AG04450 (cell line): ENCODE data around the gene KHDRBS2. TPM values are rescaled to one million over a fixed set of nuclear protein-coding genes. Genes with fewer than 3 reads are reported as not detected.

ENCODE experiments used
- CTCF ChIA-PET: fragments of 300-600, 350-600 bp; formaldehyde crosslinking; extraction: SDS; loops from one replicate; lab custom pipeline; 2022; ENCODE audit warnings: antibody characterized with exemption, inconsistent platforms; lab: Charles Lee
- POLR2A ChIA-PET: fragments of 350-600 bp; formaldehyde crosslinking; extraction: SDS; loops from one replicate; lab custom pipeline; 2021; ENCODE audit warnings: antibody characterized with exemption, inconsistent platforms; lab: Yijun Ruan, JAX
- DNase-seq: peaks from one replicate; pipeline ENCODE4 v3.0.0-alpha.2; 2011; ENCODE audit warnings: low read depth, low spot score
- H3K27ac ChIP-seq: one replicate; pipeline ENCODE4 v1.5.1; 2012; ENCODE audit warnings: low read depth, low read length, control low read depth
- H3K27me3 ChIP-seq: one replicate; pipeline ENCODE4 v1.6.0; 2012; ENCODE audit warnings: low read length; ENCODE audit not compliant: control insufficient read depth, insufficient read depth
- H3K4me3 ChIP-seq: 2 replicates; pipeline ENCODE4 v1.5.1; 2011; ENCODE audit warnings: mild to moderate bottlenecking, low read depth, low read length, control low read depth
- H3K9me3 ChIP-seq: 2 replicates; pipeline ENCODE4 v1.5.1; 2012; ENCODE audit warnings: low read length; ENCODE audit not compliant: control insufficient read depth, insufficient read depth
- CTCF ChIP-seq: IDR thresholded peaks from 2 replicates; pipeline ENCODE4 v1.5.1; 2011; ENCODE audit warnings: low read depth, low read length, control low read depth, inconsistent platforms
- polyA plus RNA-seq: library from polyadenylated mRNA; depleted of rRNA; stranded (reverse); fragments of >200 nt; gene quantifications from 2 replicates; pipeline ENCODE4 v1.2.3, GENCODE V29; 2011

The KHDRBS2 gene
- polyA plus RNA-seq, 1 experiment: not detected

- Histone ChIP-seq H3K9me3 (peaks cover 7% of the 10 kb centered on the region), H3K4me3 (no peak overlapping the region), H3K27ac (no peak overlapping the region), H3K27me3 (no peaks in the 10 kb centered on the region)
- no peak for DNase-seq
- no peak for TF ChIP-seq CTCF
- ChIA-PET POLR2A (no interaction called here), CTCF (no interaction called here)
These were observed 399.3 kb downstream of the KHDRBS2 start for GRCh38 chr6:61886608-61887259.

- no peak for DNase-seq
- Histone ChIP-seq H3K4me3 (no peak overlapping the region), H3K9me3 (peaks cover 45% of the 10 kb centered on the region), H3K27ac (no peak overlapping the region), H3K27me3 (no peaks in the 10 kb centered on the region)
- ChIA-PET POLR2A (no interaction called here), CTCF (no interaction called here)
- TF ChIP-seq CTCF: no peak
These were observed 416.2 kb downstream of the KHDRBS2 start for GRCh38 chr6:61869632-61870400.

GRCh38 chr6:61868507-61869080 is 417.4 kb downstream of the KHDRBS2 start:
- Histone ChIP-seq H3K9me3 (peaks cover 45% of the 10 kb centered on the region), H3K27ac (no peak overlapping the region), H3K27me3 (no peaks in the 10 kb centered on the region), H3K4me3 (no peak overlapping the region)
- no peak for DNase-seq
- TF ChIP-seq CTCF: no peak
- POLR2A ChIA-PET: no interaction called here
- CTCF ChIA-PET: no interaction called here

- Histone ChIP-seq H3K27ac (no peak overlapping the region), H3K9me3 (peaks cover 45% of the 10 kb centered on the region), H3K27me3 (no peaks in the 10 kb centered on the region), H3K4me3 (no peak overlapping the region)
- TF ChIP-seq CTCF: no peak
- POLR2A ChIA-PET: no interaction called here
- CTCF ChIA-PET: no interaction called here
- no peak for DNase-seq
These were observed 418.4 kb downstream of the KHDRBS2 start for GRCh38 chr6:61867635-61868034.

GRCh38 chr6:61857541-61857940 is 428.5 kb downstream of the KHDRBS2 start:
- Histone ChIP-seq H3K9me3 (no peaks in the 10 kb centered on the region), H3K27ac (no peak overlapping the region), H3K4me3 (no peak overlapping the region), H3K27me3 (no peaks in the 10 kb centered on the region)
- ChIA-PET POLR2A (no interaction called here), CTCF (no interaction called here)
- DNase-seq: no peak
- TF ChIP-seq CTCF: no peak
